ENCODE results near the gene CPS1.

DNA sequence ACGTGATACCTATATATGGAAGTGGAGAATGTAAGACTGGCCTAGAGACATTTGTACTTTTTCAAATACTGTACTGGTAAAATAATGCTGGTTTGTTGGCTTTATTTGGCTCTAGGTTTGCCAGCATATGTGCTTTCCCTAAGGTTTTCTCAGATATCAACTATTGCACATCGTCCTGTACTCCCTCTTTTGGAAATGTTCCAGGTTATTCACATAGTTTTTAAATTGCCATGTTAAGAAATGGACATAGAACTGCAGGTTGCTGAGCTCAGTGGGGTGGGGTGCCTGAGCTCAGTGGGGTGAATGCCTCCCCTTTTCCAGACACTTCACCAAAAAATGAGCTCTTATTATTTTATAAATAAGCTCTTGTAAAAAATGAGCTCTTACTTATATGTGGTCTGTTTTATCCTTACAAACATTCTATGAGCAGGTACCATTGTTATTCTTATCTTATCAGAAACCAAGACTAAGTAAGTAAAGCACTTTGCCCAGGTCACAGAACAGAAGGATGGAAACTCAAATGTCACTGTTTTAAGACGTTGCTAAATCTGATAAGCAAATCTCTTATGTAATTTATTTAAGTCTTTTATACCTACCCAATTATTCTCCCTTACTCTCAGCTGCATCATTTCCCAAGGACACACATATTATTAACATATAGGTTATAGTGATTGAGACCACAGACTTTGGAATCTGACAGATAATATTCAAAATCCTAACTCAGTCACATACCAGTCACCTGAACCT, 99.0 kb downstream of the CPS1 start:
- TF ChIP-seq, protein P1, sequence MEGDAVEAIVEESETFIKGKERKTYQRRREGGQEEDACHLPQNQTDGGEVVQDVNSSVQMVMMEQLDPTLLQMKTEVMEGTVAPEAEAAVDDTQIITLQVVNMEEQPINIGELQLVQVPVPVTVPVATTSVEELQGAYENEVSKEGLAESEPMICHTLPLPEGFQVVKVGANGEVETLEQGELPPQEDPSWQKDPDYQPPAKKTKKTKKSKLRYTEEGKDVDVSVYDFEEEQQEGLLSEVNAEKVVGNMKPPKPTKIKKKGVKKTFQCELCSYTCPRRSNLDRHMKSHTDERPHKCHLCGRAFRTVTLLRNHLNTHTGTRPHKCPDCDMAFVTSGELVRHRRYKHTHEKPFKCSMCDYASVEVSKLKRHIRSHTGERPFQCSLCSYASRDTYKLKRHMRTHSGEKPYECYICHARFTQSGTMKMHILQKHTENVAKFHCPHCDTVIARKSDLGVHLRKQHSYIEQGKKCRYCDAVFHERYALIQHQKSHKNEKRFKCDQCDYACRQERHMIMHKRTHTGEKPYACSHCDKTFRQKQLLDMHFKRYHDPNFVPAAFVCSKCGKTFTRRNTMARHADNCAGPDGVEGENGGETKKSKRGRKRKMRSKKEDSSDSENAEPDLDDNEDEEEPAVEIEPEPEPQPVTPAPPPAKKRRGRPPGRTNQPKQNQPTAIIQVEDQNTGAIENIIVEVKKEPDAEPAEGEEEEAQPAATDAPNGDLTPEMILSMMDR (IDR thresholded peaks at IDR 0.05): no peak
- TF ChIP-seq POLR2A (IDR thresholded peaks at IDR 0.05): no peak

Data from uterus (tissue), 2 donors.